ENCODE data around the gene PRUNE1.

Gene PRUNE1

GRCh38 chr1:151002611-151003010 is 5.6 kb upstream of the PRUNE1 start:
- Histone ChIP-seq H3K9ac (ENCODE audit: low read length) (no peak overlapping the region), H3K27ac (ENCODE audit: low read length) (no peak overlapping the region), H3K79me2 (ENCODE audit: low read length) (peaks cover 10% of the 10 kb centered on the region; the same call in 1 of the 2 replicates), H3K4me2 (ENCODE audit: low read depth, low read length) (no peak overlapping the region), H3F3A (ENCODE audit: insufficient read depth, low read length) (peaks cover 17% of the 10 kb centered on the region), H3K4me3 (ENCODE audit: low read length) (no peak overlapping the region), H3K27me3 (replicated peaks; ENCODE audit: insufficient read depth, low read length) (no peaks in the 10 kb centered on the region), H3K36me3 (replicated peaks; ENCODE audit: insufficient read depth, low read length) (no peaks in the 10 kb centered on the region), H2AFZ (ENCODE audit: low read length) (no peak overlapping the region), H4K20me1 (ENCODE audit: insufficient read depth, low read length) (no peaks in the 10 kb centered on the region), H3K9me3 (replicated peaks; ENCODE audit: insufficient read depth, low read length) (no peaks in the 10 kb centered on the region), H3K9me2 (replicated peaks; ENCODE audit: insufficient read depth, low read length) (no peaks in the 10 kb centered on the region), H3K4me1 (ENCODE audit: low read length) (peaks cover 11% of the 10 kb centered on the region)
- DNase-seq: no peak
- TF ChIP-seq, protein P1, sequence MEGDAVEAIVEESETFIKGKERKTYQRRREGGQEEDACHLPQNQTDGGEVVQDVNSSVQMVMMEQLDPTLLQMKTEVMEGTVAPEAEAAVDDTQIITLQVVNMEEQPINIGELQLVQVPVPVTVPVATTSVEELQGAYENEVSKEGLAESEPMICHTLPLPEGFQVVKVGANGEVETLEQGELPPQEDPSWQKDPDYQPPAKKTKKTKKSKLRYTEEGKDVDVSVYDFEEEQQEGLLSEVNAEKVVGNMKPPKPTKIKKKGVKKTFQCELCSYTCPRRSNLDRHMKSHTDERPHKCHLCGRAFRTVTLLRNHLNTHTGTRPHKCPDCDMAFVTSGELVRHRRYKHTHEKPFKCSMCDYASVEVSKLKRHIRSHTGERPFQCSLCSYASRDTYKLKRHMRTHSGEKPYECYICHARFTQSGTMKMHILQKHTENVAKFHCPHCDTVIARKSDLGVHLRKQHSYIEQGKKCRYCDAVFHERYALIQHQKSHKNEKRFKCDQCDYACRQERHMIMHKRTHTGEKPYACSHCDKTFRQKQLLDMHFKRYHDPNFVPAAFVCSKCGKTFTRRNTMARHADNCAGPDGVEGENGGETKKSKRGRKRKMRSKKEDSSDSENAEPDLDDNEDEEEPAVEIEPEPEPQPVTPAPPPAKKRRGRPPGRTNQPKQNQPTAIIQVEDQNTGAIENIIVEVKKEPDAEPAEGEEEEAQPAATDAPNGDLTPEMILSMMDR (IDR thresholded peaks at IDR 0.05; ENCODE audit: low read length): no peak
- no peak for TF ChIP-seq EZH2 (optimal IDR thresholded peaks at IDR 0.05; ENCODE audit: low read depth, low read length)
- no peak for TF ChIP-seq EZH2phosphoT487 (IDR thresholded peaks at IDR 0.05; ENCODE audit: low read length)

- Histone ChIP-seq H3K27me3 (replicated peaks; ENCODE audit: insufficient read depth, low read length) (no peaks in the 10 kb centered on the region), H3K4me1 (ENCODE audit: low read length) (peaks cover 15% of the 10 kb centered on the region), H3F3A (ENCODE audit: insufficient read depth, low read length) (peaks cover 21% of the 10 kb centered on the region), H3K9me2 (replicated peaks; ENCODE audit: insufficient read depth, low read length) (no peaks in the 10 kb centered on the region), H3K79me2 (ENCODE audit: low read length) (peaks cover 10% of the 10 kb centered on the region; the same call in 1 of the 2 replicates), H3K9me3 (replicated peaks; ENCODE audit: insufficient read depth, low read length) (no peaks in the 10 kb centered on the region), H3K4me3 (ENCODE audit: low read length) (no peak overlapping the region), H3K27ac (ENCODE audit: low read length) (no peak overlapping the region), H3K4me2 (ENCODE audit: low read depth, low read length) (no peak overlapping the region), H3K36me3 (replicated peaks; ENCODE audit: insufficient read depth, low read length) (no peaks in the 10 kb centered on the region), H2AFZ (ENCODE audit: low read length) (no peak overlapping the region), H3K9ac (ENCODE audit: low read length) (no peak overlapping the region), H4K20me1 (ENCODE audit: insufficient read depth, low read length) (no peaks in the 10 kb centered on the region)
- no peak for DNase-seq
- no peak for TF ChIP-seq EZH2phosphoT487 (IDR thresholded peaks at IDR 0.05; ENCODE audit: low read length)
- no peak for TF ChIP-seq EZH2 (optimal IDR thresholded peaks at IDR 0.05; ENCODE audit: low read depth, low read length)
- TF ChIP-seq, protein P1 (IDR thresholded peaks at IDR 0.05; ENCODE audit: low read length): no peak
Measured at GRCh38 chr1:151003180-151003579, 5.1 kb upstream of the PRUNE1 start.

DNA sequence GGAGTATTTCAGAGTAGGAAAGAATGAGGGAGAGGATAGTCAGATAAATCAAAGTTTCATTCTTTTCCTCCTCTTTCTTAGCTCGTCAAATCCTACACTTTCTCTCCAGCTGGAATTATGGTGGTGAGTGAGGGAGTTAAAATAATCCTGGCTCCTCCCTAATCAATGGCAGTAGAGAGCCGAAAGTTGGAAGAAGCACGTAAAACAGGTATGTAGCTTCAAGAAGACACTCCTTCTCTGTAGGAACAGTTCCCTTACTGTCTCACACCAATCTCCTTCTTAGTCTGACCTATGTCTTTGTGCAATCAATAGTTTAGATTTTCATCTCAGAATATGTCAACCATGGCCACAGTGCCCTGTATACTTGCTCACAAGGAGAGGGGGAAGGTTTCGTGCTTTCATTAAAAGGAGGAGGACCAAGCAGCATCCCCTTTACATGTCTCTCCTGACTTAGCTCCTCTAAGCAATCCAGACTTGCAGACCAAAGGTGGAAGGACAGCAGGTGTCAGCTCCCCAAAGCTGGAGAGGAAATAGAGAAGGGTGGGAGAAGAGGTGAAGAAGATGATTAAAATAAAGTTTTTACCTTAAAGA is 2.4 kb upstream of the PRUNE1 start:
- peaks cover 21% of the 10 kb centered on the region for H3F3A ChIP-seq (ENCODE audit: insufficient read depth, low read length)
- no peaks in the 10 kb centered on the region for H3K27me3 ChIP-seq (replicated peaks; ENCODE audit: insufficient read depth, low read length)
- H3K9me3 ChIP-seq (replicated peaks; ENCODE audit: insufficient read depth, low read length): no peaks in the 10 kb centered on the region
- peak overlapping the region; percentile 79 for H3K27ac ChIP-seq (ENCODE audit: low read length)
- peak overlapping the region; percentile 69 for H3K4me3 ChIP-seq (ENCODE audit: low read length)
- no peaks in the 10 kb centered on the region for H3K9me2 ChIP-seq (replicated peaks; ENCODE audit: insufficient read depth, low read length)
- DNase-seq: no peak
- H2AFZ ChIP-seq (ENCODE audit: low read length): peak overlapping the region; percentile 83
- TF ChIP-seq EZH2phosphoT487 (IDR thresholded peaks at IDR 0.05; ENCODE audit: low read length) (no peak), EZH2 (optimal IDR thresholded peaks at IDR 0.05; ENCODE audit: low read depth, low read length) (no peak)
- TF ChIP-seq, protein P1 (IDR thresholded peaks at IDR 0.05; ENCODE audit: low read length): no peak
- peak overlapping the region; percentile 85 for H3K4me2 ChIP-seq (ENCODE audit: low read depth, low read length)
- H4K20me1 ChIP-seq (ENCODE audit: insufficient read depth, low read length): no peaks in the 10 kb centered on the region
- no peaks in the 10 kb centered on the region for H3K36me3 ChIP-seq (replicated peaks; ENCODE audit: insufficient read depth, low read length)
- peaks cover 26% of the 10 kb centered on the region; the same call in 1 of the 2 replicates for H3K79me2 ChIP-seq (ENCODE audit: low read length)
- peak overlapping the region; percentile 75 for H3K9ac ChIP-seq (ENCODE audit: low read length)
- peaks cover 23% of the 10 kb centered on the region for H3K4me1 ChIP-seq (ENCODE audit: low read length)
